Cardiac fibroblast (primary cell): Measurements from ENCODE around the gene UBE2E2.
A peak's percentile ranks its signal among the peaks of the same experiment; 100 is the strongest.

Source experiments
- DNase-seq, 2 donors: peaks; one replicate each; pipeline versions ENCODE4 v3.0.0 to v3.0.0-alpha.2; 2010; ENCODE audit warnings: low read depth in 2 of 2
- H3K4me3 ChIP-seq, 2 donors: replicated peaks in 1 of 2; 1 replicate in 1 of 2; 2 replicates in 1 of 2; pipeline ENCODE4 v1.5.1; 2011; ENCODE audit warnings: low read depth in 2 of 2, low read length in 2 of 2, mild to moderate bottlenecking in 2 of 2, moderate library complexity in 1 of 2
- CTCF ChIP-seq: IDR thresholded peaks from one replicate; pipeline ENCODE4 v1.5.1; 2011; ENCODE audit warnings: low read depth, mild to moderate bottlenecking, low read length, inconsistent platforms

UBE2E2 gene

GRCh38 chr3:23600167-23600871 is 397.2 kb downstream of the UBE2E2 start:
- H3K4me3 ChIP-seq: no peak overlapping the region
- TF ChIP-seq CTCF: no peak
- peak; percentile 78 to 96 for DNase-seq

DNA sequence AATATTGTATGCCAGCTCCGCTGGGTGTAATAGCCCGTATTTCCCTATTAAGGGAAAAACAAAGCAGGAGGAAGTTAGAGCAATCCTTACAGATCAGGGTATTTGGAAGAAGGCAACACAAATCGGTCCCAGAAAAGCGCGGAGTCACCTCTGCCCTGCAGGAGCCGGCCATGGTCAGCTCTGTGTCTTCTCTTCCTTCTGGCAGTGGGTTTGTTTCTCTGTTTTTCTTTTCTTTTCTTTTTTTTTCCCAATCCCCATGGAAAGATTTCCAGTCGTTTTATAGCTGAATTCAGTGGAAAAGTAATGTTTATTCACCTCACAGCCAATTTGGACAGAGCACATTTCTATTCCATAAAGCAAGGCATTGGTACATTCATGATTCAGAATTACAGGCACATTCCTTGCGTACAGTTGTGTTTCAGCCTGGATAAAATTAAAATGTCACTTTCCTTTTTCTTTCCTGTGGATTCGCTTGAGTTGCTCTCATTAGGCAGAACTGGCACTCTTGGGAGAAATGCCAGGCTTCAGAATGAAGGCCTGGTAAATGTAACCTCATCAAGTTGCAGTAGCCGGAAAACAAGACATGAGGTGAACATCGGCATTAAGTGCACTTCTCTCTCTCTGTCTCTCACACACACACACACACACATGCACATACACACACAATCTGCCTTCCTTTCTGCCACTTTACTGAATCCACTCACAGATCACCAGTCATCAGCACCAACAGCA is 398.1 kb downstream of the UBE2E2 start:
- peak; percentile 31 to 47 for DNase-seq
- no peak overlapping the region for H3K4me3 ChIP-seq
- TF ChIP-seq CTCF: no peak

DNA sequence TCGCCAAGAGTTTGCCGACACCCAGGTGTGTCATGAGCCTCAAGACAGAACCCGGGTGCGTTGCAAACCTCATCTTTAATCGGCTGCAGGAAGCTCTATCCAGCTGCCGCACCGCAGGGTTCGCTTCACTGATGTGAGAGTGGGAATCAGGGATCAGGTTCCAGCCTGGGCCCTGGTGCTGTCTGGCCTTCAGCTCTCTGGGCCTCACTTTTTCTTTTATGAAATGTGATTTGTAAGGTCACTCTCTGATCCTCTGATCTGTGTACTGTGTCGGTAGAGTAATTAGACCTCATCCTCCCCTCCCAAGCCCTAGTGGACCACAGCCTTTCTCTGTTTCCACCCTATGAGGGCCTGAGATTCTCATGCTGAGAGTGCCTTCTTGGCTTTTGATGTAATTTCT is 399.8 kb downstream of the UBE2E2 start:
- TF ChIP-seq CTCF: no peak
- DNase-seq: no peak
- no peak overlapping the region for H3K4me3 ChIP-seq

DNA sequence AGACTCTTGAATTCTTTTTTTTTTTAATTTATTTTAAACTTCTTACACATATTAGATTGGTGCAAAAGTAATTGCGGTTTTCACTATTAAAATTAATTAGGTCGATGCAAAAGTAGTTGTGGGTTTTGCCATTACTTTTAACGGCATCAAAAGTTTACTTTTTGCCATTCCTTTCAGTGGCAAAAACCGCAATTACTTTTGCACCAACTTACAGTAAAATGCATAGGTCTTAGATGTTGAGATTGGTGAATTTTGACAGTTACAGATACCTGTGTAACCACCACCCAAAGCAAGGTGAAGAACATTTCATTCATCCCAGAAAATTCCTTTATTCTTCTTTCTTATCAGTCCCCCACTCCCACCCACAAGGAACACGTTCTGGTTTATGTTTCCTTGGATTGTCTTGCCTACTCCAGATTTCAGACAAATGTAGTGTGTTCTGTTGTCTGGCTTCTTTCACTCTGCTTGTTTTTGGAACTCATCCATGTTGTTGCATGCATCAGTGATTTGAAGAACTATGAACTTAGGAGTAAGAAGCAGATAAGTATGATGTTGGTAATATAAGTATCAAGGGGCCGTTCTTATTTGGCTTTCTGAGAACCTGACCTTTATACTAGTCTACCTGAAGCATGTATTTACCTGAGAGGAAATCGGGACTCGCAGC is 404.2 kb downstream of the UBE2E2 start:
- peak in 1 of 2 donors; percentile 73 for DNase-seq
- no peak for TF ChIP-seq CTCF

DNA sequence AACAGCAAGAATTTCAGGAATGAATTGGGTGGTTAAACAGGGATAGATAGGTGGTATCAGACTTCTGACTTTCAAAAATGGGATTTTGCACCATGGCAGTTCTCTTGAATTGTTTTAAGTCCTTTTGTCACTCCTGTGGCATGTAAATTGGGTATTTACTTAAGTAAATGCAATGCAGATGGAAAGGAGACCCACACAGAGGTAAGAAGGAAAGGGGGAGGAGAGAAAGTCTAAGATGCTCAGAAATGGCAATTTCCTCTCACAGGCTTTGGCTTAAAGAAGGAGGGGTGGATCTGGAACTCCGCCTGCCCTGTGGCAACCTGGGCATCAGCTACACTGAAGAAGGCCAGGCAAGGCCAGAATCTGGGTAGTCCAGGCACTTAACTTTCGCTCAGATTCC is 405.5 kb downstream of the UBE2E2 start:
- no peak for TF ChIP-seq CTCF
- DNase-seq: no peak
- H3K4me3 ChIP-seq: no peak overlapping the region

More for the DNA sequence above, 404.2 kb downstream of the UBE2E2 start:
- no peak overlapping the region for H3K4me3 ChIP-seq

DNA sequence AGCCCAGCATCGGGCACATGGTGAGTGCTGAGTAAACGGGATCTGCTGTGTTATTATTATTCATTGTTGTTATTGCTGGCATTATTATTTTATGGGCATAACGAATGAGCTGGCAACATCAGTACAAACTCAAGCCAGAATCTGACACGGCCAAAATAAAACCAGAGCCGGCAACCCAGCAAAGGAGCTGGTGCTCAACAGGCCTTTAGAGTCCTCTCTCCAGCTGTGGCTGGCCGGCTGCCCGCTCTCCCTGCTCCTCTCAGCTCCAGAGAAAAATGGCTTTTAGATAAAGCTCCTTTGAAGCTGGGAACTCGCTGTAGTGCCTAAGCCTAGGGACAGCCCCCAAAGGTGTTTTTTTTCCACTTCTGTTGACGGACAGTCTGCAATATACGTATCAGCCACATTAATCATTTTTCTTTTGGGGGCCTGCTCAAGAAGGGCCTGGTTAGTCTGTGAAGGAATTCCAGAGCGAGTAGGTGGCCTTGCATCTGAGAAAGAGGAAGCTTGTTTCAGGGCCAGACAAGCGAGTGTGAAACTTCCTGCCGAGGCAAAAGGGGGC is 408.7 kb downstream of the UBE2E2 start:
- no peak for TF ChIP-seq CTCF
- DNase-seq: peak; percentile 72 to 82
- H3K4me3 ChIP-seq: peak overlapping the region in 1 of 2 donors; percentile 13
